ENCODE results near the gene RORC.

- TF ChIP-seq CTCF (IDR thresholded peaks at IDR 0.05; ENCODE audit: low read depth, low read length): no peak
- TF ChIP-seq MAX (IDR thresholded peaks at IDR 0.05; ENCODE audit: low read depth, low read length): no peak
- no peak for TF ChIP-seq POLR2A (IDR thresholded peaks at IDR 0.05; ENCODE audit: extremely low read depth, insufficient read length)
Measured at GRCh38 chr1:151779852-151780251, 51.8 kb downstream of the RORC start.
